DND-41 (cell line): ENCODE data around the gene SLX1A.

Experiments
- ATAC-seq: fragments of 200-7000 bp; cut with Tn5 transposase; 3 replicates; pipeline ENCODE4 v1.9.1; 2021; ENCODE audit warnings: low read depth; ENCODE audit not compliant: insufficient read depth
- DNase-seq: peaks from one replicate; pipeline ENCODE4 v3.0.0-alpha.2; 2020
- H2AFZ ChIP-seq: 2 replicates; pipeline ENCODE4 v1.6.0; 2012; ENCODE audit warnings: low read depth, low read length
- H3K27ac ChIP-seq: 2 replicates; pipeline ENCODE4 v1.5.1; 2012; ENCODE audit warnings: low read length, inconsistent platforms
- H3K27me3 ChIP-seq: fragments of 200-600 bp; sonication (generic); 2 replicates; pipeline ENCODE4 v1.6.0; 2012; ENCODE audit warnings: low read length, mild to moderate bottlenecking, inconsistent platforms; ENCODE audit not compliant: insufficient read depth, poor library complexity
- H3K36me3 ChIP-seq: 2 replicates; pipeline ENCODE4 v1.5.1; 2012; ENCODE audit warnings: low read length, inconsistent platforms; ENCODE audit not compliant: insufficient read depth
- H3K4me1 ChIP-seq: 2 replicates; pipeline ENCODE4 v1.5.1; 2012; ENCODE audit warnings: mild to moderate bottlenecking, low read length; ENCODE audit not compliant: insufficient read depth
- H3K4me2 ChIP-seq: 2 replicates; pipeline ENCODE4 v1.6.0; 2012; ENCODE audit warnings: mild to moderate bottlenecking, moderate library complexity, low read length, inconsistent platforms; ENCODE audit not compliant: insufficient read depth
- H3K4me3 ChIP-seq, 2 experiments: fragments of 200-600 bp in 1 of 2; shearing (Covaris generic) in 1 of 2; 2 replicates each; pipeline ENCODE4 v1.5.1; 2012 to 2016; ENCODE audit warnings: inconsistent platforms in 2 of 2, low read length in 2 of 2, mild to moderate bottlenecking in 2 of 2, low read depth in 1 of 2, moderate library complexity in 1 of 2
- H3K79me2 ChIP-seq: 2 replicates; pipeline ENCODE4 v1.6.0; 2012; ENCODE audit warnings: low read length, inconsistent platforms; ENCODE audit not compliant: insufficient read depth
- H3K9ac ChIP-seq: 2 replicates; pipeline ENCODE4 v1.6.0; 2012; ENCODE audit warnings: low read depth, mild to moderate bottlenecking, inconsistent platforms, low read length, moderate library complexity
- H3K9me3 ChIP-seq: 2 replicates; pipeline ENCODE4 v1.5.1; 2012; ENCODE audit warnings: low read length, moderate library complexity, mild to moderate bottlenecking, inconsistent platforms; ENCODE audit not compliant: insufficient read depth, severe bottlenecking
- H4K20me1 ChIP-seq: 2 replicates; pipeline ENCODE4 v1.6.0; 2012; ENCODE audit warnings: low read length; ENCODE audit not compliant: insufficient read depth
- CTCF ChIP-seq: IDR thresholded peaks from 2 replicates; pipeline ENCODE4 v1.5.1; 2012; ENCODE audit warnings: borderline replicate concordance, low read length, moderate library complexity, mild to moderate bottlenecking; ENCODE audit not compliant: poor library complexity, severe bottlenecking; ENCODE audit errors: extremely low read depth
- EZH2 ChIP-seq: IDR thresholded peaks from 3 replicates; pipeline ENCODE4 v1.6.1; 2012; ENCODE audit warnings: borderline replicate concordance, low read depth, mild to moderate bottlenecking, moderate library complexity, low read length, inconsistent platforms; ENCODE audit not compliant: severe bottlenecking

SLX1A gene

GRCh38 chr16:30147843-30148510 lies 45.7 kb upstream of the SLX1A start:
- Histone ChIP-seq H3K27ac (no peak overlapping the region), H3K4me2 (no peak overlapping the region), H3K9ac (no peak overlapping the region), H3K4me1 (no peaks in the 10 kb centered on the region), H3K27me3 (no peaks in the 10 kb centered on the region), H3K36me3 (no peaks in the 10 kb centered on the region), H3K79me2 (no peaks in the 10 kb centered on the region), H3K4me3 (no peak overlapping the region), H2AFZ (no peak overlapping the region), H4K20me1 (no peaks in the 10 kb centered on the region), H3K9me3 (peaks cover 10% of the 10 kb centered on the region)
- DNase-seq = no peak
- ATAC-seq = no peak
- TF ChIP-seq CTCF = no peak
- TF ChIP-seq EZH2 = no peak

GRCh38 chr16:30149250-30149930 lies 44.3 kb upstream of the SLX1A start:
- no peak for DNase-seq
- no peak overlapping the region for H3K4me2 ChIP-seq
- H2AFZ ChIP-seq = no peak overlapping the region
- TF ChIP-seq CTCF = no peak
- TF ChIP-seq EZH2 = no peak
- no peaks in the 10 kb centered on the region for H3K27me3 ChIP-seq
- no peak overlapping the region for H3K9ac ChIP-seq
- H3K36me3 ChIP-seq = no peaks in the 10 kb centered on the region
- H3K9me3 ChIP-seq = peaks cover 10% of the 10 kb centered on the region
- H3K4me3 ChIP-seq = no peak overlapping the region
- no peaks in the 10 kb centered on the region for H3K79me2 ChIP-seq
- no peaks in the 10 kb centered on the region for H4K20me1 ChIP-seq
- ATAC-seq = no peak
- no peak overlapping the region for H3K27ac ChIP-seq
- H3K4me1 ChIP-seq = no peaks in the 10 kb centered on the region

GRCh38 chr16:30151091-30151490 lies 42.6 kb upstream of the SLX1A start:
- Histone ChIP-seq H3K4me3 (no peak overlapping the region), H2AFZ (no peak overlapping the region), H4K20me1 (no peaks in the 10 kb centered on the region), H3K36me3 (no peaks in the 10 kb centered on the region), H3K27me3 (no peaks in the 10 kb centered on the region), H3K9me3 (peaks cover 10% of the 10 kb centered on the region), H3K79me2 (no peaks in the 10 kb centered on the region), H3K9ac (no peak overlapping the region), H3K4me2 (no peak overlapping the region), H3K27ac (no peak overlapping the region), H3K4me1 (no peaks in the 10 kb centered on the region)
- ATAC-seq (no peak), DNase-seq (no peak)
- no peak for TF ChIP-seq CTCF
- no peak for TF ChIP-seq EZH2
